ENCODE measurements around the gene SLC35F2.

DNA sequence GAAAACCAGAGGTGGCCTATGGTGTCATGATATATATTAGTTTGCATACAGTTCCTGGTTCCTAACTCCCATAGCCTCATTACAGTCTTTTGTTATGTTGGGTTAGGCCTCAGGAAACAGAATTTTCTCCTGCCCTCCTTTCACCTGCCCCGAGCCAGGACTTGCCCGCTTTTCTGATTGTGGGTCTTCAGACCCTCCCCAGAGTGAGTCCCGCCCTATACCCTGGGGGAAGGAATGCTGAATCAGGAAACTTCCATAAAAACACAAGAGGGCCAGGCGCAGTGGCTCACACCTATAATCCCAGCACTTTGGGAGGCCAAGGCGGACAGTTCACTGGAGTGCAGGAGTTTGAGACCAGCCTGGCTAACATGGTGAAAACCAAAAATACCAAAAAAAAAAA lies 70.9 kb downstream of the SLC35F2 start:
- TF ChIP-seq CTCF (IDR thresholded peaks at IDR 0.05) (no peak), ZFX (IDR thresholded peaks at IDR 0.05; ENCODE audit: borderline replicate concordance) (no peak)

Measured in 22Rv1 (cell line).